ENCODE data around the gene DNAJC6.
"Not testable (repeated sequence)": the region's sequence is repeated elsewhere in the genome, so short reads cannot be mapped to it uniquely, and the experiment has no call there.

The DNAJC6 gene
- 2.7 to 15.4 (median 7.7) reads per million in 17 experiments for total RNA-seq

- peak; percentile 68 to 89 (median 80) for DNase-seq
These were observed at the start of gene DNAJC6 for GRCh38 chr1:65309304-65310077. Gene DNAJC6, plus strand, starts transcription at chr1:65309543. Its CDS starts 203 bp downstream, at chr1:65309746.

GRCh38 chr1:65259816-65260215, 49.5 kb upstream of the DNAJC6 start:
- DNase-seq: no peak

GRCh38 chr1:65260851-65261473, 48.4 kb upstream of the DNAJC6 start:
- peak; percentile 44 to 80 (median 72) for DNase-seq

- DNase-seq: no peak
These were observed 46.1 kb upstream of the DNAJC6 start for GRCh38 chr1:65263286-65263685.

GRCh38 chr1:65264197-65264929, 45.0 kb upstream of the DNAJC6 start:
- DNase-seq: peak; percentile 63 to 78 (median 67)

GRCh38 chr1:65265296-65265650, 44.1 kb upstream of the DNAJC6 start:
- no peak for DNase-seq

GRCh38 chr1:65265651-65266351, 43.5 kb upstream of the DNAJC6 start:
- DNase-seq: peak in 3 of 4 experiments; percentile 38 to 62 (median 47)

GRCh38 chr1:65266476-65266875, 42.9 kb upstream of the DNAJC6 start:
- DNase-seq: no peak

GRCh38 chr1:65267271-65267670, 42.1 kb upstream of the DNAJC6 start:
- no peak for DNase-seq

GRCh38 chr1:65267683-65268082, 41.7 kb upstream of the DNAJC6 start:
- DNase-seq: no peak

- no peak for DNase-seq
These were observed 39.7 kb upstream of the DNAJC6 start for GRCh38 chr1:65269612-65270011.

- no peak for DNase-seq
These were observed 33.0 kb upstream of the DNAJC6 start for GRCh38 chr1:65276197-65276939.

GRCh38 chr1:65277605-65278347, 31.6 kb upstream of the DNAJC6 start:
- DNase-seq: no peak

- no peak for DNase-seq
These were observed 30.8 kb upstream of the DNAJC6 start for GRCh38 chr1:65278376-65279069.

- DNase-seq: no peak
These were observed 30.1 kb upstream of the DNAJC6 start for GRCh38 chr1:65279070-65279779.

- DNase-seq: no peak
These were observed 27.5 kb upstream of the DNAJC6 start for GRCh38 chr1:65281846-65282245.

GRCh38 chr1:65284229-65284628, 25.1 kb upstream of the DNAJC6 start:
- DNase-seq: peak in 1 of 4 experiments; percentile 2

- no peak for DNase-seq
These were observed 19.9 kb upstream of the DNAJC6 start for GRCh38 chr1:65289449-65289848.

- not testable (repeated sequence) for DNase-seq
These were observed 17.5 kb upstream of the DNAJC6 start for GRCh38 chr1:65291818-65292217.
